GM12878 (cell line): ENCODE results near the gene KCNQ1. TPM values are rescaled to one million over a fixed set of nuclear protein-coding genes. Genes with fewer than 3 reads are reported as not detected.

Experiments used
- ATAC-seq: fragments of 200-7000 bp; cut with Tn5 transposase; 3 replicates; pipeline ENCODE4 v1.9.1; 2020; ENCODE audit warnings: mild to moderate bottlenecking, moderate library complexity
- BruUV-seq: library from RNA; stranded (reverse); fragments of 400-500 nt; replicated peaks from 2 replicates; lab custom pipeline; 2021; lab: Mats Ljungman, UMichigan
- CTCF ChIA-PET: fragments of 300-600 bp; sonication (Branson Sonifier 250); formaldehyde crosslinking; extraction: SDS; loops from one replicate; lab custom pipeline; 2021; ENCODE audit warnings: inconsistent platforms; lab: Yijun Ruan, JAX
- POLR2A ChIA-PET: fragments of 350-600 bp; formaldehyde crosslinking; extraction: SDS; loops from one replicate; lab custom pipeline; 2021; ENCODE audit warnings: inconsistent platforms; lab: Charles Lee
- RAD21 ChIA-PET: fragments of 300-600 bp; sonication (Branson Sonifier 250); formaldehyde crosslinking; loops from one replicate; lab custom pipeline; 2023; ENCODE audit warnings: antibody characterized with exemption; ENCODE audit not compliant: unreplicated experiment; lab: Charles Lee
- SMC1A ChIA-PET: fragments of 300-600 bp; sonication (Branson Sonifier 250); formaldehyde crosslinking; loops from one replicate; lab custom pipeline; 2023; ENCODE audit not compliant: unreplicated experiment, uncharacterized antibody; lab: Charles Lee
- DNase-seq: peaks from one replicate; pipeline ENCODE4 v3.0.0-alpha.2; 2011; ENCODE audit warnings: low read depth, low spot score
- FAIRE-seq: peaks from 3 replicates; lab custom pipeline; 2011; peaks lifted over from hg19 to GRCh38; lab: Jason Lieb, UNC
- H2AFZ ChIP-seq: 2 replicates; pipeline ENCODE4 v1.6.0; 2011; ENCODE audit warnings: low read depth, low read length, control low read depth; ENCODE audit not compliant: control insufficient read depth
- H3K27ac ChIP-seq: 2 replicates; pipeline ENCODE4 v1.5.1; 2011; ENCODE audit warnings: control low read depth; ENCODE audit not compliant: control insufficient read depth, insufficient read depth
- H3K27me3 ChIP-seq, 2 experiments: replicated peaks in 1 of 2; 2 replicates each; pipeline versions ENCODE4 v1.6.0 to v1.6.1; 2011; ENCODE audit warnings: low read length in 1 of 2; ENCODE audit not compliant: control insufficient read depth in 2 of 2, insufficient read depth in 2 of 2
- H3K36me3 ChIP-seq, 2 experiments: 2 replicates each; pipeline ENCODE4 v1.5.1; 2011; ENCODE audit warnings: low read length in 1 of 2; ENCODE audit not compliant: control insufficient read depth in 2 of 2, insufficient read depth in 2 of 2
- H3K4me1 ChIP-seq: 2 replicates; pipeline ENCODE4 v1.6.1; 2011; ENCODE audit warnings: mild to moderate bottlenecking, low read length, moderate library complexity, mixed read lengths; ENCODE audit not compliant: control insufficient read depth, insufficient read depth
- H3K4me2 ChIP-seq: 2 replicates; pipeline ENCODE4 v1.6.0; 2011; ENCODE audit warnings: control low read depth; ENCODE audit not compliant: control insufficient read depth, insufficient read depth
- H3K4me3 ChIP-seq: fragments of 200-600 bp; sonication (generic); 2 replicates; pipeline ENCODE4 v1.5.1; 2016
- H3K79me2 ChIP-seq: 2 replicates; pipeline ENCODE4 v1.6.0; 2011; ENCODE audit warnings: low read length; ENCODE audit not compliant: control insufficient read depth, insufficient read depth
- H3K9ac ChIP-seq: 2 replicates; pipeline ENCODE4 v1.8.0; 2011; ENCODE audit warnings: low read length, control low read depth, mixed read lengths; ENCODE audit not compliant: control insufficient read depth, insufficient read depth
- H3K9me3 ChIP-seq: replicated peaks from 3 replicates; pipeline ENCODE4 v1.5.1; 2011; ENCODE audit warnings: mild to moderate bottlenecking, low read length; ENCODE audit not compliant: control insufficient read depth, insufficient read depth
- H4K20me1 ChIP-seq: 2 replicates; pipeline ENCODE4 v1.6.0; 2011; ENCODE audit not compliant: control insufficient read depth, insufficient read depth
- BMI1 ChIP-seq: fragments of 450-650 bp; IDR thresholded peaks from 2 replicates; pipeline ENCODE4 v1.6.1; 2016; ENCODE audit warnings: mild to moderate bottlenecking, moderate library complexity, borderline replicate concordance
- CUX1 ChIP-seq: IDR thresholded peaks from 2 replicates; pipeline ENCODE4 v1.6.1; 2012; ENCODE audit warnings: improper control_type of control experiment, low read depth, low read length; ENCODE audit not compliant: insufficient replicate concordance
- IKZF2 ChIP-seq, 2 experiments: fragments of 450-650 bp; IDR thresholded peaks; 2 replicates each; pipeline ENCODE4 v1.6.1; 2017; ENCODE audit warnings: mild to moderate bottlenecking in 2 of 2, moderate library complexity in 2 of 2
- KLF5 ChIP-seq: fragments of 450-650 bp; IDR thresholded peaks from 2 replicates; pipeline ENCODE4 v1.6.1; 2014; ENCODE audit warnings: mild to moderate bottlenecking; ENCODE audit not compliant: partially characterized antibody
- MLLT1 ChIP-seq: fragments of 450-650 bp; IDR thresholded peaks from 2 replicates; pipeline ENCODE4 v1.6.1; 2016; ENCODE audit warnings: mild to moderate bottlenecking
- MYC ChIP-seq: IDR thresholded peaks from 2 replicates; pipeline ENCODE4 v1.6.1; 2011; ENCODE audit warnings: mild to moderate bottlenecking, low read length, moderate library complexity, inconsistent platforms; ENCODE audit not compliant: insufficient read depth, insufficient replicate concordance, insufficient read length, severe bottlenecking
- NKRF ChIP-seq: fragments of 450-650 bp; conservative IDR thresholded peaks from 2 replicates; pipeline ENCODE4 v1.6.1; 2017; ENCODE audit warnings: mild to moderate bottlenecking, moderate library complexity
- PKNOX1 ChIP-seq: fragments of 450-650 bp; IDR thresholded peaks from 2 replicates; pipeline ENCODE4 v1.6.1; 2016; ENCODE audit warnings: mild to moderate bottlenecking
- POLR2AphosphoS2 ChIP-seq: IDR thresholded peaks from 2 replicates; pipeline ENCODE4 v1.6.1; 2011; ENCODE audit warnings: low read depth, mild to moderate bottlenecking, low read length, improper control_type of control experiment, moderate library complexity
- POU2F2 ChIP-seq: IDR thresholded peaks from 3 replicates; pipeline ENCODE4 v1.6.1; 2011; ENCODE audit warnings: low read depth, mild to moderate bottlenecking, low read length, borderline replicate concordance
- SMAD5 ChIP-seq: IDR thresholded peaks from 2 replicates; pipeline ENCODE4 v1.6.1; 2016; ENCODE audit warnings: antibody characterized with exemption, low read depth
- SRF ChIP-seq, 2 experiments: IDR thresholded peaks; 2 replicates each; pipeline ENCODE4 v1.6.1; 2011; ENCODE audit warnings: low read depth in 2 of 2, low read length in 2 of 2, mild to moderate bottlenecking in 1 of 2, moderate library complexity in 1 of 2
- STAT1 ChIP-seq: fragments of 450-650 bp; conservative IDR thresholded peaks from 2 replicates; pipeline ENCODE4 v1.6.1; 2014; ENCODE audit warnings: antibody characterized with exemption, mild to moderate bottlenecking
- SUPT20H ChIP-seq: IDR thresholded peaks from 2 replicates; pipeline ENCODE4 v1.6.1; 2011; ENCODE audit warnings: low read depth, mild to moderate bottlenecking, low read length, moderate library complexity, borderline replicate concordance; ENCODE audit not compliant: control insufficient read depth
- TCF7 ChIP-seq: IDR thresholded peaks from 2 replicates; pipeline ENCODE4 v1.6.1; 2014; ENCODE audit warnings: antibody characterized with exemption, borderline replicate concordance
- WGBS: methylation state at CpG from one replicate; pipeline ENCODE4 v1.1.6; 2016; ENCODE audit warnings: low lambda C conversion rate; ENCODE audit not compliant: insufficient replicate concordance, insufficient coverage; ENCODE audit errors: missing lambda C conversion rate; 5-methylcytosine and 5-hydroxymethylcytosine counted together
- in situ Hi-C: fragments of 300-500 bp; cut with MboI; formaldehyde crosslinking; loops from 9 replicates; pipeline ENCODE4 v1.14.3; 2018; ENCODE audit warnings: mixed read lengths
- intact Hi-C: fragments of 100-400 bp; cut with micrococcal nuclease; formaldehyde crosslinking; loops from one replicate; pipeline ENCODE4 v1.14.2; 2022; ENCODE audit not compliant: unreplicated experiment
- polyA plus RNA-seq, 11 experiments: library from polyadenylated mRNA; depleted of rRNA in 4 of 11; unstranded in 6 of 11; stranded (reverse) in 5 of 11; fragments of >200 nt; fragmentation: Nextera tagmentation in 4 of 11; fragmentation: Illumina TruSeq in 1 of 11; extraction: Ambion mirVana in 4 of 11; extraction: Trizol in 1 of 11; gene quantifications; 1 replicate in 1 of 11; 2 replicates in 10 of 11; pipeline versions ENCODE4 v1.2.1 to v1.2.3, GENCODE V29; 2011 to 2016; ENCODE audit warnings: inconsistent platforms in 2 of 11, missing spikeins in 2 of 11, low read depth in 1 of 11
- total RNA-seq, 4 experiments: library from RNA; depleted of rRNA in 3 of 4; stranded (reverse); fragments of >200 nt in 3 of 4; fragmentation: Illumina TruSeq in 1 of 4; extraction: Trizol in 1 of 4; gene quantifications; 2 replicates each; pipeline versions ENCODE4 v1.2.1 to v1.2.3, GENCODE V29; 2013 to 2021

Gene KCNQ1
- total and polyA plus RNA-seq, 10 of the 15 experiments (the other 5 are each of a cell fraction or from before 2014, with no cell fraction given), result 0.03 to 0.15 (median 0.12) TPM; not detected in 7

- H3K27ac ChIP-seq, result no peak overlapping the region
- ATAC-seq (no peak), DNase-seq (no peak), FAIRE-seq (no peak)
- no peaks in the 10 kb centered on the region; the same call in 2 of the 3 replicates for H3K9me3 ChIP-seq
- WGBS, result 70% methylated on average over 6 of the region's 6 CpGs
- intact Hi-C loops (no loop called here), in situ Hi-C loops (no loop called here)
- ChIA-PET POLR2A (no interaction called here), SMC1A (no interaction called here), CTCF (no interaction called here), RAD21 (no interaction called here)
- no peaks in the 10 kb centered on the region for H3K27me3 ChIP-seq
- BruUV-seq, result no TSS peak
- no peaks in the 10 kb centered on the region; the same call in 1 of the 2 replicates for H3K4me1 ChIP-seq
- H2AFZ ChIP-seq, result no peak overlapping the region
- no peaks in the 10 kb centered on the region for H3K36me3 ChIP-seq
- H3K9ac ChIP-seq, result no peak overlapping the region
- no peaks in the 10 kb centered on the region for H4K20me1 ChIP-seq
- no peak overlapping the region for H3K4me3 ChIP-seq
- H3K4me2 ChIP-seq, result no peak overlapping the region
- peaks cover 4% of the 10 kb centered on the region for H3K79me2 ChIP-seq
- no peak for TF ChIP-seq MYC
- no peak for TF ChIP-seq NKRF
- no peak for TF ChIP-seq POLR2AphosphoS2
- TF ChIP-seq SMAD5, result no peak
- no peak for TF ChIP-seq STAT1
- no peak for TF ChIP-seq IKZF2 (IDR thresholded peaks at IDR 0.05)
- no peak for TF ChIP-seq SUPT20H
- TF ChIP-seq POU2F2, result no peak
- no peak for TF ChIP-seq PKNOX1
- TF ChIP-seq SRF (IDR thresholded peaks at IDR 0.05; ENCODE audit: low read depth in 2 of 2, low read length in 2 of 2), result no peak
- TF ChIP-seq CUX1, result no peak
- no peak for TF ChIP-seq TCF7
- no peak for TF ChIP-seq MLLT1
- TF ChIP-seq KLF5, result no peak
- no peak for TF ChIP-seq BMI1
Observed at GRCh38 chr11:2704356-2704755, 259.5 kb downstream of the KCNQ1 start.
